Ascending aorta (tissue), 2 donors: ENCODE measurements around the gene PSMB5. TPM values are rescaled to one million over a fixed set of nuclear protein-coding genes. Genes with fewer than 3 reads are reported as not detected.

Experiments
- DNase-seq, 2 donors: peaks; one replicate each; pipeline ENCODE4 v3.0.0-alpha.2; 2019; ENCODE audit warnings: low spot score in 2 of 2
- H3K27ac ChIP-seq, 2 donors: fragments of 200-600 bp; sonication (generic); one replicate each; pipeline ENCODE4 v1.5.1; 2016 to 2017; ENCODE audit warnings: mild to moderate bottlenecking in 1 of 2
- H3K27me3 ChIP-seq: fragments of 200-600 bp; sonication (generic); one replicate; pipeline ENCODE4 v1.5.1; 2017
- H3K36me3 ChIP-seq, 2 donors: fragments of 200-600 bp; sonication (generic); one replicate each; pipeline ENCODE4 v1.5.1; 2016
- H3K4me1 ChIP-seq, 2 donors: fragments of 200-600 bp; sonication (generic); one replicate each; pipeline ENCODE4 v1.5.1; 2016 to 2017; ENCODE audit warnings: mild to moderate bottlenecking in 1 of 2
- H3K4me3 ChIP-seq, 2 donors: fragments of 200-600 bp; sonication (generic); one replicate each; pipeline ENCODE4 v1.5.1; 2016 to 2017; ENCODE audit warnings: mild to moderate bottlenecking in 1 of 2
- H3K9me3 ChIP-seq, 2 donors: fragments of 200-600 bp; sonication (generic); one replicate each; pipeline ENCODE4 v1.5.1; 2016
- intact Hi-C: fragments of 100-400 bp; cut with DNase I; formaldehyde crosslinking; loops from one replicate; pipeline ENCODE4 v1.15.1; 2023
- total RNA-seq: library from RNA; depleted of rRNA; stranded (reverse); fragments of >200 nt; gene quantifications from one replicate; pipeline ENCODE4 v1.1.0, GENCODE V29; 2016
- TF ChIP-seq, protein P1 (sequence below), 3 experiments: fragments of 200-600 bp in 2 of 3; fragments of 450-650 bp in 1 of 3; sonication (generic) in 2 of 3; IDR thresholded peaks; one replicate each; pipeline ENCODE4 v1.5.1; 2016 to 2019; ENCODE audit warnings: antibody characterized with exemption in 3 of 3, mild to moderate bottlenecking in 1 of 3, moderate library complexity in 1 of 3

The PSMB5 gene
- total RNA-seq, 1 donor from 2014 or later = 62.7 TPM

DNA sequence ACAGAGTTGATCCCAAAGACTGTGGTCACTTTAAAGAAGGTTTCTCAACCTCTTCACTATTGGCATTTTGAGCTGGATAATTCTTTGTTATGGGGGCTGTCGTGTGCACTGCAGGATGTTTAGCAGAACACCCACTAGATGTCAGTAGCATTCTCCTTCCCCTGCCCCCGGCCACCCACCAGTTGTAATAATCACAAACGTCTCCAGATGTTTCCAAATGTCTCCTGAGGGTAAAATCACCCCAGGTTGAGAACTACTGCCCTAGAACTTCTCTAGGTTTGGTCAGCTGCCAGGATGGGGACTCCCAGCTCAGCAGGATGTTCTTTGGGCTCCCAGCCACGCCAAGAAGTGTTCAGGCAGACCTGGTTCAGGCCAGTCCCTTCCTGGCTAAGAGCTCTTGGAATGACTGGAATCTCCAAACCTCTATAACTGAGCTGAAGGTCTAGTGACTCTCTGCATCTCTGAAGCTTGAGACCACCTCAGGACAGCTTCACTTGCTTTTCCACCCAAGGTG lies 39.9 kb downstream of the PSMB5 start:
- H3K4me1 ChIP-seq = no peaks in the 10 kb centered on the region
- H3K4me3 ChIP-seq = no peak overlapping the region
- H3K27ac ChIP-seq = no peak overlapping the region
- TF ChIP-seq, protein P1, sequence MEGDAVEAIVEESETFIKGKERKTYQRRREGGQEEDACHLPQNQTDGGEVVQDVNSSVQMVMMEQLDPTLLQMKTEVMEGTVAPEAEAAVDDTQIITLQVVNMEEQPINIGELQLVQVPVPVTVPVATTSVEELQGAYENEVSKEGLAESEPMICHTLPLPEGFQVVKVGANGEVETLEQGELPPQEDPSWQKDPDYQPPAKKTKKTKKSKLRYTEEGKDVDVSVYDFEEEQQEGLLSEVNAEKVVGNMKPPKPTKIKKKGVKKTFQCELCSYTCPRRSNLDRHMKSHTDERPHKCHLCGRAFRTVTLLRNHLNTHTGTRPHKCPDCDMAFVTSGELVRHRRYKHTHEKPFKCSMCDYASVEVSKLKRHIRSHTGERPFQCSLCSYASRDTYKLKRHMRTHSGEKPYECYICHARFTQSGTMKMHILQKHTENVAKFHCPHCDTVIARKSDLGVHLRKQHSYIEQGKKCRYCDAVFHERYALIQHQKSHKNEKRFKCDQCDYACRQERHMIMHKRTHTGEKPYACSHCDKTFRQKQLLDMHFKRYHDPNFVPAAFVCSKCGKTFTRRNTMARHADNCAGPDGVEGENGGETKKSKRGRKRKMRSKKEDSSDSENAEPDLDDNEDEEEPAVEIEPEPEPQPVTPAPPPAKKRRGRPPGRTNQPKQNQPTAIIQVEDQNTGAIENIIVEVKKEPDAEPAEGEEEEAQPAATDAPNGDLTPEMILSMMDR (IDR thresholded peaks at IDR 0.05) = peak; percentile 18 to 53 (median 24)
- intact Hi-C loops = no loop called here
- no peaks in the 10 kb centered on the region for H3K27me3 ChIP-seq
- no peaks in the 10 kb centered on the region for H3K9me3 ChIP-seq
- H3K36me3 ChIP-seq = peaks cover 0 to 7% of the 10 kb centered on the region in 2 donors
- no peak for DNase-seq

DNA sequence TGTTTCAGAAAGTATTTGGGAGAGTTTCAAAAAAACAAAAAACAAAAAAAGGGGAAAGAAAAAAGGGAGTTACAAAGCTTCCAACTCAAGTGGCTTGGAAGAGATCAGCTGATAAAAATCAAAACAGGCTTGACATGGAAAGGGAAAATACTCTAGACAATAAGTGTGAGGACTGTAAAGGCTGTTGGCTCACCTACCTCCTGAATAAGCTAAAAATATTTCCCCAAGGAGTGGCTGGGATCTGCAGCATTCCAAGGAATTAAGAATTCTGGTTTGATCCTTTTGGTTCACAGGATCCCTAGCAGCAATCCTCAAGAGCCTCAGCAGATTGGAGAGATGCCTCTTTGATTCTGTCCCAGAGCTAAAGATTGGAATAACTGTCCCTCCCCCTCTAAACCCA lies 41.2 kb downstream of the PSMB5 start:
- Histone ChIP-seq H3K36me3 (peaks cover 0 to 9% of the 10 kb centered on the region in 2 donors), H3K9me3 (no peaks in the 10 kb centered on the region), H3K4me3 (no peak overlapping the region), H3K4me1 (no peaks in the 10 kb centered on the region), H3K27me3 (no peaks in the 10 kb centered on the region), H3K27ac (no peak overlapping the region)
- intact Hi-C loops = no loop called here
- DNase-seq = no peak
- TF ChIP-seq, protein P1 (IDR thresholded peaks at IDR 0.05) = no peak

DNA sequence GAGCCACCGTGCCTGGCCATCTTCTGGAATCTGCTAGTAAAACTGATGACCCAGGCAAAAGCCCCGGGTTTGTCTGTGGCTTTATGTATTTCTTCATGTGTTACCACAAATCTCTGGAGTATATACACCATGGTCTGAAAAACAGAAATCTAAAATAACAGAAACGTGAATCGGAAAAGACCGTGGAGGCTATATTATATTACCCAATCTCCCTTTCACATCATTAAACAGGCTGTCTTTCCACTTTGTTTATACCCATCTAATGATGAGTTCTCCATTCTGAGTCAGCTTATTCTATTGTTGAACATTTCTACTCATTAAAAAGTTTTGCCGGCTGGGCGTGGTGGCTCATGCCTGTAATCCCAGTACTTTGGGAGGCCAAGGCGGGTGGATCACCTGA lies 42.8 kb downstream of the PSMB5 start:
- intact Hi-C loops = no loop called here
- H3K9me3 ChIP-seq = no peaks in the 10 kb centered on the region
- TF ChIP-seq, protein P1 (IDR thresholded peaks at IDR 0.05) = no peak
- H3K27me3 ChIP-seq = no peaks in the 10 kb centered on the region
- H3K36me3 ChIP-seq = peaks cover 0 to 9% of the 10 kb centered on the region in 2 donors
- DNase-seq = no peak
- no peaks in the 10 kb centered on the region for H3K4me1 ChIP-seq
- H3K4me3 ChIP-seq = no peak overlapping the region
- H3K27ac ChIP-seq = no peak overlapping the region

DNA sequence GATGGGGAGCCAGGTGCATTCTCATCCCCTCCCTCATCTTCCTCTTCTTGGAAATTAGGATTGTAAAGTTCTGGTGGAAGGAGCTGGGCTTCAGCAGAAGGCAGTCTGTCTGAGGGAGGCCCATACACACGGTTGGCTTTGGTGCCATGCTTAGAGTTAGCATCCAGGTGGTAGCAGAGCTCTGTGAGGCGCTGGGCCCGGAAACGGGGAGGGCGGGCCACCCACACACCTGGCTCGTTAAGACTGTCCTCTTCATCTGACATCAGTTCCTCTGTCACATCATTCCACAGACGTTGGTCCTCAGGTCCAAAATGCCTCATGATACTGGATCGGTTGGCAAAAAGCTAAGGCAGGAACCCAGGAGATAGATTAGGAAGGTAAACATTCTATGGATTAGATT lies 47.4 kb downstream of the PSMB5 start:
- TF ChIP-seq, protein P1 (IDR thresholded peaks at IDR 0.05) = no peak
- Histone ChIP-seq H3K4me1 (peaks cover 0 to 2% of the 10 kb centered on the region in 2 donors), H3K27ac (no peak overlapping the region), H3K36me3 (peaks cover 0 to 9% of the 10 kb centered on the region in 2 donors), H3K27me3 (no peaks in the 10 kb centered on the region), H3K9me3 (no peaks in the 10 kb centered on the region), H3K4me3 (no peak overlapping the region)
- peak in 1 of 2 donors; percentile 52 for DNase-seq
- intact Hi-C loops = loop anchor here (2.0 kb wide), 1 partner anchor 48 kb away; the partner anchor contains the start of gene PSMB5

DNA sequence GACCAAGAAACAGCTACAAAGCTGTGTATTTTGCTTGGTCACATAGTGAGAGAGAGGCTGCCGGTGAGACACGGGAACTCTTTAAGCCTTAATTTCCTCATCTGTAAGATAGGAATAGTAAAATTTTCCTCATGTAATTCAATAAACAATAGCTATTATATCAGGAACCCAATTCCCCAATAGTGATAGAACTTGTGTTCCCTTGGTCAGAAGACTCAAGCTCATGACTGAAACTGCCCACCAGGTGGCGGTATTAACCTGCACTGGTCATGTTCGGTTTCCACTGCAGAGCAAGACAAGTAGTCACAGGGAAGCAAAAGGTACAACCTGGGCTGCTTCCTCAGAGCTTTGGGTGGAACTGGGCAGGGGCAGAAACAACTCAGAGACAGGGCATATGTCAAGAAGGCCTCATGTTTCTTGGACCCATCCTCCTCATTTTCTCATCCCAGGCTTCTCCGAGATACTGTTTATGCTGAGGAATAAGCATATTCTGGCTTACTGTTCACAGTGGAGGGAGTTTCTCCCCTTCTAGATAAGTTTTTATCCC lies 48.1 kb downstream of the PSMB5 start:
- no peaks in the 10 kb centered on the region for H3K9me3 ChIP-seq
- intact Hi-C loops = loop anchor here (1.0 to 2.0 kb wide), 2 partner anchors 48 to 72 kb away; partner anchors contain the start of gene PSMB5
- TF ChIP-seq, protein P1 (IDR thresholded peaks at IDR 0.05) = peak; percentile 85 to 88 (median 85)
- no peaks in the 10 kb centered on the region for H3K27me3 ChIP-seq
- no peak overlapping the region for H3K4me3 ChIP-seq
- peaks cover 0 to 2% of the 10 kb centered on the region in 2 donors for H3K4me1 ChIP-seq
- peaks cover 0 to 9% of the 10 kb centered on the region in 2 donors for H3K36me3 ChIP-seq
- peak; percentile 55 to 94 for DNase-seq
- no peak overlapping the region for H3K27ac ChIP-seq
